ENCODE results near the gene PDIA5. TPM values are rescaled to one million over a fixed set of nuclear protein-coding genes. Genes with fewer than 3 reads are reported as not detected.
A peak's percentile ranks its signal among the peaks of the same experiment; 100 is the strongest.

Gene PDIA5
- total RNA-seq, 1 experiment from 2014 or later = 41.5 TPM

DNA sequence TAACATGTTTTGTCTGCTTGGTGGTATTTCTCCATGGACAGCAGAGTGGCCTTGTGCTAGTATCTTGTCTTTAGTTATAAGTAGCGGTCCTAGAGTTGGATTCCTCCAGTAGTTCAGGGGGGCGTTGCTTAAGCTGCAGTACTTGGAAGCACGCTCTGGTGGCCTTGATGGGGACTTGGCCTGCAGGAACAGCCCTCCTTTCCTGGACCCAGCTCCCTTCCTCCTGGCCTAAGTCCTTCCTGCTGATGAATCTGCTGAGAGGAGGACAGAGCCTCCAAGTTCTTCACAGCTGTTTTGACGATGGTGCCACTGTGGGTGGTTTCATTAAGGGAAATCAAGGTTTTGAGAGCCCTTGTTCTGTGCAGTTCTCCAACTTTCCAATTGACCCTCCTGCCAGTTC lies 96.3 kb downstream of the PDIA5 start:
- TF ChIP-seq SMAD4 (CRISPR knock-in tag; IDR thresholded peaks at IDR 0.05) (no peak), ZNF396 (CRISPR knock-in tag; IDR thresholded peaks at IDR 0.05; ENCODE audit: borderline replicate concordance) (no peak), ELF4 (CRISPR knock-in tag; IDR thresholded peaks at IDR 0.05; ENCODE audit: low read depth) (no peak), ZNF263 (CRISPR knock-in tag; IDR thresholded peaks at IDR 0.05; ENCODE audit: low read depth) (no peak), GRHL2 (CRISPR knock-in tag; IDR thresholded peaks at IDR 0.05; ENCODE audit: insufficient replicate concordance, severe bottlenecking) (no peak), ZNF121 (CRISPR knock-in tag; IDR thresholded peaks at IDR 0.05) (no peak), ZNF232 (CRISPR knock-in tag; IDR thresholded peaks at IDR 0.05) (no peak), TP53 (CRISPR knock-in tag; IDR thresholded peaks at IDR 0.05) (no peak), KAT7 (CRISPR knock-in tag; IDR thresholded peaks at IDR 0.05; ENCODE audit: borderline replicate concordance) (no peak), FOXJ3 (CRISPR knock-in tag; IDR thresholded peaks at IDR 0.05; ENCODE audit: borderline replicate concordance) (no peak), ETV6 (CRISPR knock-in tag; IDR thresholded peaks at IDR 0.05) (no peak)
- TF ChIP-seq, protein P1, sequence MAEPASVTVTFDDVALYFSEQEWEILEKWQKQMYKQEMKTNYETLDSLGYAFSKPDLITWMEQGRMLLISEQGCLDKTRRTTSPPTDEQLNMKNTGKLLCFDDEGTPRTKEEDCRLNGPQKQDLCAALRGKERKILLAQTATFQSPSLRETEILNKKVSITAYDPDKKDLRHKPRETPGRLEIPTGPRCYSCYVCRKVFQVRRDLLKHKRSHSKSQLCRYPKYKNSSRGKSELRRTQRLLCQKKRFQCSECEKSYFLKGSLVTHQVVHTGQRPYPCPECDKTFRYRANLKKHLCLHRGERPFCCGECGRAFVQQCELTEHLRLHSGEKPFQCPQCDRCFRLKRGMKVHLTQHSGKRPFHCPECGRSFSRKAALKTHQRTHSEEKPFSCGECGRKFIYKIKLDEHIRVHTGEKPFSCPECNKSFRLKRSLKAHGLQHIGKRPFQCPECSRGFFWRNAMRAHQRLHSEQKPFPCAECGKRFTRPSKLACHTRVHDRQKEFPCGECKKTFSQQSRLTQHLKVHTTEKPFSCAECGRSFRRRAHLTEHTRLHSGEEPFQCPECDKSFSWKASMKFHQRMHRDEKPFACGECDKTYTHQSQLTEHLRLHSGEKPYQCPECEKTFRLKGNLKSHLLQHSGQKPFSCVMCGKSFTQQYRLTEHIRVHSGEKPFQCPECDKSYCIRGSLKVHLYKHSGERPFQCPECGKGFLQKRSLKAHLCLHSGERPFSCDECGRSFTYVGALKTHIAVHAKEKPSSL (CRISPR knock-in tag; conservative IDR thresholded peaks at IDR 0.05) = no peak
- TF ChIP-seq, protein P2, sequence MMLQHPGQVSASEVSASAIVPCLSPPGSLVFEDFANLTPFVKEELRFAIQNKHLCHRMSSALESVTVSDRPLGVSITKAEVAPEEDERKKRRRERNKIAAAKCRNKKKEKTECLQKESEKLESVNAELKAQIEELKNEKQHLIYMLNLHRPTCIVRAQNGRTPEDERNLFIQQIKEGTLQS (CRISPR knock-in tag; conservative IDR thresholded peaks at IDR 0.05) = no peak
- TF ChIP-seq, protein P3, sequence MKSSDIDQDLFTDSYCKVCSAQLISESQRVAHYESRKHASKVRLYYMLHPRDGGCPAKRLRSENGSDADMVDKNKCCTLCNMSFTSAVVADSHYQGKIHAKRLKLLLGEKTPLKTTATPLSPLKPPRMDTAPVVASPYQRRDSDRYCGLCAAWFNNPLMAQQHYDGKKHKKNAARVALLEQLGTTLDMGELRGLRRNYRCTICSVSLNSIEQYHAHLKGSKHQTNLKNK (CRISPR knock-in tag; IDR thresholded peaks at IDR 0.05) = no peak
- TF ChIP-seq, protein P4, sequence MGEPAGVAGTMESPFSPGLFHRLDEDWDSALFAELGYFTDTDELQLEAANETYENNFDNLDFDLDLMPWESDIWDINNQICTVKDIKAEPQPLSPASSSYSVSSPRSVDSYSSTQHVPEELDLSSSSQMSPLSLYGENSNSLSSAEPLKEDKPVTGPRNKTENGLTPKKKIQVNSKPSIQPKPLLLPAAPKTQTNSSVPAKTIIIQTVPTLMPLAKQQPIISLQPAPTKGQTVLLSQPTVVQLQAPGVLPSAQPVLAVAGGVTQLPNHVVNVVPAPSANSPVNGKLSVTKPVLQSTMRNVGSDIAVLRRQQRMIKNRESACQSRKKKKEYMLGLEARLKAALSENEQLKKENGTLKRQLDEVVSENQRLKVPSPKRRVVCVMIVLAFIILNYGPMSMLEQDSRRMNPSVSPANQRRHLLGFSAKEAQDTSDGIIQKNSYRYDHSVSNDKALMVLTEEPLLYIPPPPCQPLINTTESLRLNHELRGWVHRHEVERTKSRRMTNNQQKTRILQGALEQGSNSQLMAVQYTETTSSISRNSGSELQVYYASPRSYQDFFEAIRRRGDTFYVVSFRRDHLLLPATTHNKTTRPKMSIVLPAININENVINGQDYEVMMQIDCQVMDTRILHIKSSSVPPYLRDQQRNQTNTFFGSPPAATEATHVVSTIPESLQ (CRISPR knock-in tag; IDR thresholded peaks at IDR 0.05) = no peak
- TF ChIP-seq, protein P5, sequence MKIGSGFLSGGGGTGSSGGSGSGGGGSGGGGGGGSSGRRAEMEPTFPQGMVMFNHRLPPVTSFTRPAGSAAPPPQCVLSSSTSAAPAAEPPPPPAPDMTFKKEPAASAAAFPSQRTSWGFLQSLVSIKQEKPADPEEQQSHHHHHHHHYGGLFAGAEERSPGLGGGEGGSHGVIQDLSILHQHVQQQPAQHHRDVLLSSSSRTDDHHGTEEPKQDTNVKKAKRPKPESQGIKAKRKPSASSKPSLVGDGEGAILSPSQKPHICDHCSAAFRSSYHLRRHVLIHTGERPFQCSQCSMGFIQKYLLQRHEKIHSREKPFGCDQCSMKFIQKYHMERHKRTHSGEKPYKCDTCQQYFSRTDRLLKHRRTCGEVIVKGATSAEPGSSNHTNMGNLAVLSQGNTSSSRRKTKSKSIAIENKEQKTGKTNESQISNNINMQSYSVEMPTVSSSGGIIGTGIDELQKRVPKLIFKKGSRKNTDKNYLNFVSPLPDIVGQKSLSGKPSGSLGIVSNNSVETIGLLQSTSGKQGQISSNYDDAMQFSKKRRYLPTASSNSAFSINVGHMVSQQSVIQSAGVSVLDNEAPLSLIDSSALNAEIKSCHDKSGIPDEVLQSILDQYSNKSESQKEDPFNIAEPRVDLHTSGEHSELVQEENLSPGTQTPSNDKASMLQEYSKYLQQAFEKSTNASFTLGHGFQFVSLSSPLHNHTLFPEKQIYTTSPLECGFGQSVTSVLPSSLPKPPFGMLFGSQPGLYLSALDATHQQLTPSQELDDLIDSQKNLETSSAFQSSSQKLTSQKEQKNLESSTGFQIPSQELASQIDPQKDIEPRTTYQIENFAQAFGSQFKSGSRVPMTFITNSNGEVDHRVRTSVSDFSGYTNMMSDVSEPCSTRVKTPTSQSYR (CRISPR knock-in tag; IDR thresholded peaks at IDR 0.05) = no peak
- TF ChIP-seq, protein P6, sequence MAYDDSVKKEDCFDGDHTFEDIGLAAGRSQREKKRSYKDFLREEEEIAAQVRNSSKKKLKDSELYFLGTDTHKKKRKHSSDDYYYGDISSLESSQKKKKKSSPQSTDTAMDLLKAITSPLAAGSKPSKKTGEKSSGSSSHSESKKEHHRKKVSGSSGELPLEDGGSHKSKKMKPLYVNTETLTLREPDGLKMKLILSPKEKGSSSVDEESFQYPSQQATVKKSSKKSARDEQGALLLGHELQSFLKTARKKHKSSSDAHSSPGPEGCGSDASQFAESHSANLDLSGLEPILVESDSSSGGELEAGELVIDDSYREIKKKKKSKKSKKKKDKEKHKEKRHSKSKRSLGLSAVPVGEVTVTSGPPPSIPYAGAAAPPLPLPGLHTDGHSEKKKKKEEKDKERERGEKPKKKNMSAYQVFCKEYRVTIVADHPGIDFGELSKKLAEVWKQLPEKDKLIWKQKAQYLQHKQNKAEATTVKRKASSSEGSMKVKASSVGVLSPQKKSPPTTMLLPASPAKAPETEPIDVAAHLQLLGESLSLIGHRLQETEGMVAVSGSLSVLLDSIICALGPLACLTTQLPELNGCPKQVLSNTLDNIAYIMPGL (CRISPR knock-in tag; IDR thresholded peaks at IDR 0.05) = no peak
- TF ChIP-seq, protein P7, sequence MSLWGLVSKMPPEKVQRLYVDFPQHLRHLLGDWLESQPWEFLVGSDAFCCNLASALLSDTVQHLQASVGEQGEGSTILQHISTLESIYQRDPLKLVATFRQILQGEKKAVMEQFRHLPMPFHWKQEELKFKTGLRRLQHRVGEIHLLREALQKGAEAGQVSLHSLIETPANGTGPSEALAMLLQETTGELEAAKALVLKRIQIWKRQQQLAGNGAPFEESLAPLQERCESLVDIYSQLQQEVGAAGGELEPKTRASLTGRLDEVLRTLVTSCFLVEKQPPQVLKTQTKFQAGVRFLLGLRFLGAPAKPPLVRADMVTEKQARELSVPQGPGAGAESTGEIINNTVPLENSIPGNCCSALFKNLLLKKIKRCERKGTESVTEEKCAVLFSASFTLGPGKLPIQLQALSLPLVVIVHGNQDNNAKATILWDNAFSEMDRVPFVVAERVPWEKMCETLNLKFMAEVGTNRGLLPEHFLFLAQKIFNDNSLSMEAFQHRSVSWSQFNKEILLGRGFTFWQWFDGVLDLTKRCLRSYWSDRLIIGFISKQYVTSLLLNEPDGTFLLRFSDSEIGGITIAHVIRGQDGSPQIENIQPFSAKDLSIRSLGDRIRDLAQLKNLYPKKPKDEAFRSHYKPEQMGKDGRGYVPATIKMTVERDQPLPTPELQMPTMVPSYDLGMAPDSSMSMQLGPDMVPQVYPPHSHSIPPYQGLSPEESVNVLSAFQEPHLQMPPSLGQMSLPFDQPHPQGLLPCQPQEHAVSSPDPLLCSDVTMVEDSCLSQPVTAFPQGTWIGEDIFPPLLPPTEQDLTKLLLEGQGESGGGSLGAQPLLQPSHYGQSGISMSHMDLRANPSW (CRISPR knock-in tag; conservative IDR thresholded peaks at IDR 0.05; ENCODE audit: low read depth) = no peak
- Mint-ChIP-seq H3K4me1 (no peaks in the 10 kb centered on the region), H3K9me3 (peaks cover 23% of the 10 kb centered on the region), H3K36me3 (peaks cover 62% of the 10 kb centered on the region), H3K4me3 (no peak overlapping the region), H3K27me3 (ENCODE audit: low read depth) (no peaks in the 10 kb centered on the region), H3K27ac (peak overlapping the region; percentile 61; the same call in 1 of the 2 replicates)
- DNase-seq (ENCODE audit: low spot score) = no peak
- ATAC-seq = no peak
- ChIA-PET CTCF (no interaction called here), POLR2A (no interaction called here)

Measured in WTC11 (cell line).